Muscle of leg (tissue), 11 donors: ENCODE measurements around the gene EIF3D. TPM values are rescaled to one million over a fixed set of nuclear protein-coding genes. Genes with fewer than 3 reads are reported as not detected.

Experiments
- DNase-seq: peaks from one replicate; pipeline ENCODE4 v3.0.0; 2013
- H3K27ac ChIP-seq: one replicate; pipeline ENCODE4 v1.5.1; 2013; ENCODE audit warnings: mild to moderate bottlenecking, low read length, control low read depth
- H3K27me3 ChIP-seq: one replicate; pipeline ENCODE4 v1.6.1; 2013; ENCODE audit warnings: low read length; ENCODE audit not compliant: control insufficient read depth, insufficient read depth
- H3K36me3 ChIP-seq: one replicate; pipeline ENCODE4 v1.6.1; 2013; ENCODE audit warnings: low read length; ENCODE audit not compliant: control insufficient read depth, insufficient read depth
- H3K4me1 ChIP-seq: one replicate; pipeline ENCODE4 v1.6.1; 2013; ENCODE audit warnings: low read length; ENCODE audit not compliant: control insufficient read depth, insufficient read depth
- H3K4me3 ChIP-seq: one replicate; pipeline ENCODE4 v1.5.1; 2013; ENCODE audit warnings: low read length, control low read depth
- H3K9me3 ChIP-seq: replicated peaks from 2 replicates; pipeline ENCODE4 v1.6.1; 2013; ENCODE audit warnings: low read depth, low read length; ENCODE audit not compliant: control insufficient read depth
- WGBS: methylation state at CpG from one replicate; pipeline ENCODE4 v1.1.5; 2013; ENCODE audit warnings: missing lambda C conversion rate; ENCODE audit not compliant: insufficient coverage; 5-methylcytosine and 5-hydroxymethylcytosine counted together
- polyA plus RNA-seq, 8 donors: library from polyadenylated mRNA; unstranded; fragments of 120-200 nt; gene quantifications; one replicate each; pipeline versions ENCODE4 v1.2.1 to v1.2.3, GENCODE V29; 2013; ENCODE audit warnings: inconsistent platforms in 1 of 8, low replicate concordance in 1 of 8; ENCODE audit not compliant: insufficient read length in 8 of 8, insufficient read depth in 1 of 8
- total RNA-seq: library from RNA; stranded (reverse); fragments of 120-200 nt; gene quantifications from one replicate; pipeline ENCODE4 v1.2.4, GENCODE V29; 2013

Gene EIF3D
- total and polyA plus RNA-seq, 9 donors, result 170 to 214 (median 190) TPM

- no peak overlapping the region for H3K27ac ChIP-seq
- no peaks in the 10 kb centered on the region for H3K4me1 ChIP-seq
- H3K27me3 ChIP-seq, result peaks cover 22% of the 10 kb centered on the region
- no peak overlapping the region for H3K4me3 ChIP-seq
- H3K36me3 ChIP-seq, result no peaks in the 10 kb centered on the region
- no peak for DNase-seq
- WGBS, result no CpG with 5 or more reads among the region's 5 CpGs
- no peaks in the 10 kb centered on the region for H3K9me3 ChIP-seq
Observed at GRCh38 chr22:36554098-36554497, 25.1 kb upstream of the EIF3D start.

GRCh38 chr22:36552289-36552688, 23.3 kb upstream of the EIF3D start:
- no CpG with 5 or more reads among the region's 1 CpG for WGBS
- peak; percentile 61 for DNase-seq

GRCh38 chr22:36550701-36551495, 21.9 kb upstream of the EIF3D start:
- H3K36me3 ChIP-seq, result no peaks in the 10 kb centered on the region
- WGBS, result 48% methylated on average over 12 of the region's 13 CpGs
- H3K4me1 ChIP-seq, result no peaks in the 10 kb centered on the region
- no peaks in the 10 kb centered on the region for H3K9me3 ChIP-seq
- no peak for DNase-seq
- H3K27ac ChIP-seq, result no peak overlapping the region
- peaks cover 34% of the 10 kb centered on the region for H3K27me3 ChIP-seq
- H3K4me3 ChIP-seq, result no peak overlapping the region

More at GRCh38 chr22:36552289-36552688, 23.3 kb upstream of the EIF3D start:
- Histone ChIP-seq H3K4me1 (no peaks in the 10 kb centered on the region), H3K9me3 (no peaks in the 10 kb centered on the region), H3K4me3 (no peak overlapping the region), H3K27ac (no peak overlapping the region), H3K27me3 (peaks cover 25% of the 10 kb centered on the region), H3K36me3 (no peaks in the 10 kb centered on the region)

GRCh38 chr22:36549033-36549432, 20.1 kb upstream of the EIF3D start:
- no peak overlapping the region for H3K4me3 ChIP-seq
- peaks cover 34% of the 10 kb centered on the region for H3K27me3 ChIP-seq
- no peak overlapping the region for H3K27ac ChIP-seq
- no peaks in the 10 kb centered on the region for H3K4me1 ChIP-seq
- no peaks in the 10 kb centered on the region for H3K9me3 ChIP-seq
- DNase-seq, result no peak
- no peaks in the 10 kb centered on the region for H3K36me3 ChIP-seq
- 60% methylated on average over 1 of the region's 5 CpGs for whole genome bisulfite sequencing

- no peak for DNase-seq
- whole genome bisulfite sequencing, result 25% methylated on average over 14 of the region's 14 CpGs
- no peaks in the 10 kb centered on the region for H3K4me1 ChIP-seq
- no peaks in the 10 kb centered on the region for H3K9me3 ChIP-seq
- no peak overlapping the region for H3K4me3 ChIP-seq
- H3K27ac ChIP-seq, result no peak overlapping the region
- peaks cover 34% of the 10 kb centered on the region for H3K27me3 ChIP-seq
- no peaks in the 10 kb centered on the region for H3K36me3 ChIP-seq
Observed at GRCh38 chr22:36548606-36549005, 19.6 kb upstream of the EIF3D start.

- no peaks in the 10 kb centered on the region for H3K9me3 ChIP-seq
- 64% methylated on average over 4 of the region's 6 CpGs for WGBS
- DNase-seq, result no peak
- H3K27me3 ChIP-seq, result peaks cover 34% of the 10 kb centered on the region
- H3K27ac ChIP-seq, result no peak overlapping the region
- no peaks in the 10 kb centered on the region for H3K36me3 ChIP-seq
- H3K4me1 ChIP-seq, result no peaks in the 10 kb centered on the region
- no peak overlapping the region for H3K4me3 ChIP-seq
Observed at GRCh38 chr22:36546932-36547331, 18.0 kb upstream of the EIF3D start.

- H3K4me1 ChIP-seq, result no peaks in the 10 kb centered on the region
- H3K4me3 ChIP-seq, result no peak overlapping the region
- H3K27ac ChIP-seq, result no peak overlapping the region
- 56% methylated on average over 8 of the region's 23 CpGs for WGBS
- peaks cover 31% of the 10 kb centered on the region for H3K27me3 ChIP-seq
- DNase-seq, result peak; percentile 60
- no peaks in the 10 kb centered on the region for H3K36me3 ChIP-seq
- no peaks in the 10 kb centered on the region for H3K9me3 ChIP-seq
Observed at GRCh38 chr22:36546092-36546804, 17.3 kb upstream of the EIF3D start.

- Histone ChIP-seq H3K27me3 (peaks cover 20% of the 10 kb centered on the region), H3K4me3 (no peak overlapping the region), H3K4me1 (no peaks in the 10 kb centered on the region), H3K27ac (no peak overlapping the region), H3K36me3 (no peaks in the 10 kb centered on the region), H3K9me3 (no peaks in the 10 kb centered on the region)
- 77% methylated on average over 5 of the region's 11 CpGs for WGBS
- DNase-seq, result no peak
Observed at GRCh38 chr22:36544107-36544620, 15.2 kb upstream of the EIF3D start.

GRCh38 chr22:36541831-36542411, 13.0 kb upstream of the EIF3D start:
- 71% methylated on average over 1 of the region's 9 CpGs for WGBS
- no peak overlapping the region for H3K4me3 ChIP-seq
- H3K27ac ChIP-seq, result no peak overlapping the region
- DNase-seq, result no peak
- H3K36me3 ChIP-seq, result no peaks in the 10 kb centered on the region
- peaks cover 8% of the 10 kb centered on the region for H3K4me1 ChIP-seq
- peaks cover 16% of the 10 kb centered on the region for H3K27me3 ChIP-seq
- H3K9me3 ChIP-seq, result no peaks in the 10 kb centered on the region
